Measurements from ENCODE around the gene SLC16A5.

GRCh38 chr17:75128694-75129505, 41.1 kb downstream of the SLC16A5 start:
- TF ChIP-seq POLR2A (IDR thresholded peaks at IDR 0.05) (no peak), CTCF (IDR thresholded peaks at IDR 0.05) (no peak)
